GM23338 (cell line): ENCODE measurements around the gene GLE1.

Source experiments
- CREB1 ChIP-seq: fragments of 250-450 bp; sonication (Bioruptor Pico); IDR thresholded peaks from 2 replicates; pipeline ENCODE4 v1.5.0; 2020; ENCODE audit warnings: low read depth, mild to moderate bottlenecking, moderate library complexity
- EZH2 ChIP-seq: fragments of 200-600 bp; sonication (generic); IDR thresholded peaks from one replicate; pipeline ENCODE4 v1.8.0; 2017; ENCODE audit warnings: antibody characterized with exemption, mild to moderate bottlenecking, low read depth; ENCODE audit not compliant: unreplicated experiment
- EZH2phosphoT487 ChIP-seq: fragments of 200-600 bp; sonication (generic); IDR thresholded peaks from one replicate; pipeline ENCODE4 v1.8.1; 2018; ENCODE audit warnings: antibody characterized with exemption; ENCODE audit not compliant: unreplicated experiment
- JUNB ChIP-seq: IDR thresholded peaks from one replicate; pipeline ENCODE4 v1.6.1; 2016; ENCODE audit warnings: antibody characterized with exemption; ENCODE audit not compliant: unreplicated experiment
- NANOG ChIP-seq: IDR thresholded peaks from 2 replicates; pipeline ENCODE4 v1.6.1; 2016; ENCODE audit warnings: antibody characterized with exemption, borderline replicate concordance
- POLR2AphosphoS5 ChIP-seq: IDR thresholded peaks from 2 replicates; pipeline ENCODE4 v1.6.1; 2016; ENCODE audit warnings: antibody characterized with exemption, low read depth
- STAT1 ChIP-seq: IDR thresholded peaks from one replicate; pipeline ENCODE4 v1.6.1; 2016; ENCODE audit warnings: antibody characterized with exemption; ENCODE audit not compliant: unreplicated experiment
- ZNF114 ChIP-seq: fragments of 250-450 bp; sonication (Bioruptor Pico); IDR thresholded peaks from 2 replicates; pipeline ENCODE4 v1.5.0; 2020; ENCODE audit warnings: mild to moderate bottlenecking, moderate library complexity
- ZNF331 ChIP-seq: fragments of 250-450 bp; sonication (Bioruptor Pico); IDR thresholded peaks from 2 replicates; pipeline ENCODE4 v1.5.0; 2020; ENCODE audit warnings: low read depth, mild to moderate bottlenecking, moderate library complexity
- TF ChIP-seq, protein P1 (sequence below), 2 experiments: fragments of 200-600 bp in 1 of 2; sonication (generic) in 1 of 2; conservative IDR thresholded peaks; 2 replicates each; pipeline versions ENCODE4 v1.5.1 to v1.6.1; 2016 to 2017; ENCODE audit warnings: antibody characterized with exemption in 2 of 2, low read depth in 2 of 2, mild to moderate bottlenecking in 2 of 2, moderate library complexity in 1 of 2
- TF ChIP-seq, protein P2 (sequence below): IDR thresholded peaks from one replicate; pipeline ENCODE4 v1.6.1; 2018; ENCODE audit warnings: antibody characterized with exemption; ENCODE audit not compliant: unreplicated experiment

DNA sequence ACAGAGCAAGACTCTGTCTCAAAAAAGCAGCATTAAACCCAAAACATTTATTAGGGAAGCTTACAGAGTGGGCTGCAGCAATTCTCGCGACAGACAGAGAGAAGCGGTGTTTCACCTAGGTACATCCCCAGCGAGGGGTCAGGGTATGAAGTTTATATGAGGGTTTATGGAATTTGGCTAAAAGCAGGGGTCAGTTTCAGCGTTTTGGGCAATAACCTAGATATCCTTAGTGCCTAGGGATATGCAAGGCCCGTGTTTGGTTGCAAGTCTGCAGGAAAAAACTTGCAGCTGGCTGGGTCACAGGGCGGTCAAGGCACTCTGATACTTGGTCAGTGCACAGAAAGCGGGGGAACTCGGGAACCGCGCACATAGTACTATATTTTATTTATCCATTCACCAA is 649 bp upstream of the GLE1 start:
- TF ChIP-seq EZH2 (no peak), CREB1 (CRISPR knock-in tag) (no peak), POLR2AphosphoS5 (no peak), EZH2phosphoT487 (no peak), JUNB (no peak), ZNF114 (CRISPR knock-in tag) (no peak), ZNF331 (CRISPR knock-in tag) (no peak), STAT1 (no peak), NANOG (no peak)
- TF ChIP-seq, protein P1, sequence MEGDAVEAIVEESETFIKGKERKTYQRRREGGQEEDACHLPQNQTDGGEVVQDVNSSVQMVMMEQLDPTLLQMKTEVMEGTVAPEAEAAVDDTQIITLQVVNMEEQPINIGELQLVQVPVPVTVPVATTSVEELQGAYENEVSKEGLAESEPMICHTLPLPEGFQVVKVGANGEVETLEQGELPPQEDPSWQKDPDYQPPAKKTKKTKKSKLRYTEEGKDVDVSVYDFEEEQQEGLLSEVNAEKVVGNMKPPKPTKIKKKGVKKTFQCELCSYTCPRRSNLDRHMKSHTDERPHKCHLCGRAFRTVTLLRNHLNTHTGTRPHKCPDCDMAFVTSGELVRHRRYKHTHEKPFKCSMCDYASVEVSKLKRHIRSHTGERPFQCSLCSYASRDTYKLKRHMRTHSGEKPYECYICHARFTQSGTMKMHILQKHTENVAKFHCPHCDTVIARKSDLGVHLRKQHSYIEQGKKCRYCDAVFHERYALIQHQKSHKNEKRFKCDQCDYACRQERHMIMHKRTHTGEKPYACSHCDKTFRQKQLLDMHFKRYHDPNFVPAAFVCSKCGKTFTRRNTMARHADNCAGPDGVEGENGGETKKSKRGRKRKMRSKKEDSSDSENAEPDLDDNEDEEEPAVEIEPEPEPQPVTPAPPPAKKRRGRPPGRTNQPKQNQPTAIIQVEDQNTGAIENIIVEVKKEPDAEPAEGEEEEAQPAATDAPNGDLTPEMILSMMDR (conservative IDR thresholded peaks at IDR 0.05; ENCODE audit: low read depth in 2 of 2), result no peak
- TF ChIP-seq, protein P2, sequence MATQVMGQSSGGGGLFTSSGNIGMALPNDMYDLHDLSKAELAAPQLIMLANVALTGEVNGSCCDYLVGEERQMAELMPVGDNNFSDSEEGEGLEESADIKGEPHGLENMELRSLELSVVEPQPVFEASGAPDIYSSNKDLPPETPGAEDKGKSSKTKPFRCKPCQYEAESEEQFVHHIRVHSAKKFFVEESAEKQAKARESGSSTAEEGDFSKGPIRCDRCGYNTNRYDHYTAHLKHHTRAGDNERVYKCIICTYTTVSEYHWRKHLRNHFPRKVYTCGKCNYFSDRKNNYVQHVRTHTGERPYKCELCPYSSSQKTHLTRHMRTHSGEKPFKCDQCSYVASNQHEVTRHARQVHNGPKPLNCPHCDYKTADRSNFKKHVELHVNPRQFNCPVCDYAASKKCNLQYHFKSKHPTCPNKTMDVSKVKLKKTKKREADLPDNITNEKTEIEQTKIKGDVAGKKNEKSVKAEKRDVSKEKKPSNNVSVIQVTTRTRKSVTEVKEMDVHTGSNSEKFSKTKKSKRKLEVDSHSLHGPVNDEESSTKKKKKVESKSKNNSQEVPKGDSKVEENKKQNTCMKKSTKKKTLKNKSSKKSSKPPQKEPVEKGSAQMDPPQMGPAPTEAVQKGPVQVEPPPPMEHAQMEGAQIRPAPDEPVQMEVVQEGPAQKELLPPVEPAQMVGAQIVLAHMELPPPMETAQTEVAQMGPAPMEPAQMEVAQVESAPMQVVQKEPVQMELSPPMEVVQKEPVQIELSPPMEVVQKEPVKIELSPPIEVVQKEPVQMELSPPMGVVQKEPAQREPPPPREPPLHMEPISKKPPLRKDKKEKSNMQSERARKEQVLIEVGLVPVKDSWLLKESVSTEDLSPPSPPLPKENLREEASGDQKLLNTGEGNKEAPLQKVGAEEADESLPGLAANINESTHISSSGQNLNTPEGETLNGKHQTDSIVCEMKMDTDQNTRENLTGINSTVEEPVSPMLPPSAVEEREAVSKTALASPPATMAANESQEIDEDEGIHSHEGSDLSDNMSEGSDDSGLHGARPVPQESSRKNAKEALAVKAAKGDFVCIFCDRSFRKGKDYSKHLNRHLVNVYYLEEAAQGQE, result no peak
